ENCODE data around the gene FMN2. TPM values are rescaled to one million over a fixed set of nuclear protein-coding genes. Genes with fewer than 3 reads are reported as not detected.

Gene FMN2
- total RNA-seq, 1 experiment from 2014 or later = not detected

DNA sequence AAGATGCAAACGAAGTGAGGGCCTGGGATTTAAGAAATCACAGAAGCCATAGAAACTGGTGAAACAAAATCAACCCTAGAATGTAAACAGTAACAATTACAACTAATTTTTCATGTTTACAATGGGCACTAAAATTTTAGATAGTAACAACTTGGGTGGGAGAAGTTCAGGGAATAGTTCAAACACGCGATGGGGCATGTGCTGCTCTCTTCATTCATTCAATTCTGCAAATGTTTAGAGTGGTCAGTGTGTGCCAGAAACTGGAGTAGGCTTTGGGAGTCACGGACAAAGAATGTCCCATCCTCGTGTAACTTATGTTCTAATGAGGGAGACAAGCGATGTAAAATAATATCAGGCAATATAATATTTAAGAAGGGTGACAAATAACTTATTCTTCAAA lies 386.9 kb downstream of the FMN2 start:
- intact Hi-C loops (cut with micrococcal nuclease; ENCODE audit: unreplicated experiment) = no loop called here
- Histone ChIP-seq H4K20me1 (ENCODE audit: insufficient read depth) (no peaks in the 10 kb centered on the region), H3K9me2 (ENCODE audit: insufficient read depth) (no peaks in the 10 kb centered on the region), H3F3A (ENCODE audit: insufficient read depth, low read depth) (no peaks in the 10 kb centered on the region), H3K4me3 (no peak overlapping the region), H3K27me3 (ENCODE audit: insufficient read depth, low read depth) (peaks cover 11% of the 10 kb centered on the region; the same call in 1 of the 2 replicates), H3K9me3 (ENCODE audit: insufficient read depth, low read depth) (no peaks in the 10 kb centered on the region), H3K79me2 (ENCODE audit: low read depth) (no peaks in the 10 kb centered on the region), H3K36me3 (ENCODE audit: low read depth) (no peaks in the 10 kb centered on the region), H3K27ac (no peak overlapping the region), H3K4me2 (no peak overlapping the region), H3K4me1 (replicated peaks; ENCODE audit: insufficient read depth) (no peaks in the 10 kb centered on the region), H2AFZ (no peak overlapping the region)
- ChIA-PET POLR2A (ENCODE audit: unreplicated experiment) (no interaction called here), CTCF (no interaction called here)
- no peak for TF ChIP-seq EZH2 (IDR thresholded peaks at IDR 0.05; ENCODE audit: low read depth)
- TF ChIP-seq, protein P1, sequence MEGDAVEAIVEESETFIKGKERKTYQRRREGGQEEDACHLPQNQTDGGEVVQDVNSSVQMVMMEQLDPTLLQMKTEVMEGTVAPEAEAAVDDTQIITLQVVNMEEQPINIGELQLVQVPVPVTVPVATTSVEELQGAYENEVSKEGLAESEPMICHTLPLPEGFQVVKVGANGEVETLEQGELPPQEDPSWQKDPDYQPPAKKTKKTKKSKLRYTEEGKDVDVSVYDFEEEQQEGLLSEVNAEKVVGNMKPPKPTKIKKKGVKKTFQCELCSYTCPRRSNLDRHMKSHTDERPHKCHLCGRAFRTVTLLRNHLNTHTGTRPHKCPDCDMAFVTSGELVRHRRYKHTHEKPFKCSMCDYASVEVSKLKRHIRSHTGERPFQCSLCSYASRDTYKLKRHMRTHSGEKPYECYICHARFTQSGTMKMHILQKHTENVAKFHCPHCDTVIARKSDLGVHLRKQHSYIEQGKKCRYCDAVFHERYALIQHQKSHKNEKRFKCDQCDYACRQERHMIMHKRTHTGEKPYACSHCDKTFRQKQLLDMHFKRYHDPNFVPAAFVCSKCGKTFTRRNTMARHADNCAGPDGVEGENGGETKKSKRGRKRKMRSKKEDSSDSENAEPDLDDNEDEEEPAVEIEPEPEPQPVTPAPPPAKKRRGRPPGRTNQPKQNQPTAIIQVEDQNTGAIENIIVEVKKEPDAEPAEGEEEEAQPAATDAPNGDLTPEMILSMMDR (conservative IDR thresholded peaks at IDR 0.05) = no peak
- DNase-seq = no peak
- BruUV-seq (replicated peaks) = no TSS peak

DNA sequence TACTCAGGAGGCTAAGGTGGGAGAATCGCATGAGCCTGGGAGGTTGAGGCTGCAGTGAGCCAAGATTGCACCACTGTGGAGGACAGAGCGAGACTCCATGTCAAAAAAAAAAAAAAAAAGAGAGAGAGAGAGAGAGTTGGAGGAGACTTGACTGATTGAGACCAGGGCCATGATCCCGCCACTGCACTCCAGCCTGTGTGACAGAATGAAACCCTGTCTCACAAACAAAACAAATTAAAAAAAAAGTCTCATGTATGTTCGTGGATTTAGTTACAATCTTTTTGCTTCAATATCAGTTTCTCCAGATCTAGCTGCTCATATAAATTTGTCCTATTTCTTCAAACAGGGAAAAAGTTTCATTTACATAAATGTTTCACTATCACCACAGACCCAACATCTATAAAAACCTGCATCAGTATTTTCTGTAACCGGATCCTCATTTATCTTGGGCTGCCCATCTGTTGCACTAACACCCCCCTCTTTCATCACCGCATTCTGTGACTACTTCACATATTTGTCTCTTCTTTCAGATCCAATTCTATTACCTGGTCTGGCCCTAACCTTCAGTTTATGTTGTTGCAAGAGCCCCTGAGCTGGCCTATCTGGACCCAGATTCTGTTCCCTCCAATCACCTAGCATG lies 393.2 kb downstream of the FMN2 start:
- Histone ChIP-seq H3K27me3 (ENCODE audit: insufficient read depth, low read depth) (peaks cover 5% of the 10 kb centered on the region; the same call in 1 of the 2 replicates), H3K4me3 (no peak overlapping the region), H3F3A (ENCODE audit: insufficient read depth, low read depth) (no peaks in the 10 kb centered on the region), H4K20me1 (ENCODE audit: insufficient read depth) (no peaks in the 10 kb centered on the region), H3K27ac (no peak overlapping the region), H3K36me3 (ENCODE audit: low read depth) (no peaks in the 10 kb centered on the region), H3K9me2 (ENCODE audit: insufficient read depth) (no peaks in the 10 kb centered on the region), H3K4me1 (replicated peaks; ENCODE audit: insufficient read depth) (no peaks in the 10 kb centered on the region), H2AFZ (no peak overlapping the region), H3K9me3 (ENCODE audit: insufficient read depth, low read depth) (no peaks in the 10 kb centered on the region), H3K4me2 (no peak overlapping the region), H3K79me2 (ENCODE audit: low read depth) (no peaks in the 10 kb centered on the region)
- no peak for DNase-seq
- TF ChIP-seq EZH2 (IDR thresholded peaks at IDR 0.05; ENCODE audit: low read depth) = no peak
- TF ChIP-seq, protein P1 (conservative IDR thresholded peaks at IDR 0.05) = no peak
- intact Hi-C loops (cut with micrococcal nuclease; ENCODE audit: unreplicated experiment) = no loop called here
- POLR2A ChIA-PET (ENCODE audit: unreplicated experiment) = no interaction called here
- CTCF ChIA-PET = no interaction called here
- BruUV-seq (replicated peaks) = no TSS peak

DNA sequence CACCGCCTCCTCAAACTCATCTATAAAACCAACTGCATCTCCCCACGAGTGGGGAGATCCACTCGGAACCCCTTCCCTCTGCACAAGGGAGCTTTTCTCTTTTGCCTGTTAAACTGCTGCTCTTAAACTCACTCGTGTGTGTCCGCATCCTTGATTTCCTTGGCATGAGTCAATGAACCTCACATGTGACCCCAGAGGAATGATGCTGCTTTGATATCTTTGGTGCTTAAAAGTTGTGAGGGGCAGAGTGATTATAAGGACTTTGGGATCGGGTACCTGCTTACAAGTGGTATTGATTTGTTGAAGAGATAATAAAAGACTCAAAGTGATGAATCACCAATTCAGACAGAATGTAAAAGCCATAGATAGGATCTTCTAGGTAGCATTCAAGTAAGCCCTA lies 394.9 kb downstream of the FMN2 start:
- H3K4me1 ChIP-seq (replicated peaks; ENCODE audit: insufficient read depth) = no peaks in the 10 kb centered on the region
- no peaks in the 10 kb centered on the region for H3F3A ChIP-seq (ENCODE audit: insufficient read depth, low read depth)
- H3K27me3 ChIP-seq (ENCODE audit: insufficient read depth, low read depth) = peaks cover 5% of the 10 kb centered on the region; the same call in 1 of the 2 replicates
- H3K4me2 ChIP-seq = no peak overlapping the region
- H4K20me1 ChIP-seq (ENCODE audit: insufficient read depth) = no peaks in the 10 kb centered on the region
- no peak for DNase-seq
- no peak overlapping the region for H3K4me3 ChIP-seq
- H2AFZ ChIP-seq = no peak overlapping the region
- POLR2A ChIA-PET (ENCODE audit: unreplicated experiment) = no interaction called here
- TF ChIP-seq, protein P1 (conservative IDR thresholded peaks at IDR 0.05) = no peak
- no peak for TF ChIP-seq EZH2 (IDR thresholded peaks at IDR 0.05; ENCODE audit: low read depth)
- no peaks in the 10 kb centered on the region for H3K36me3 ChIP-seq (ENCODE audit: low read depth)
- H3K9me2 ChIP-seq (ENCODE audit: insufficient read depth) = no peaks in the 10 kb centered on the region
- H3K9me3 ChIP-seq (ENCODE audit: insufficient read depth, low read depth) = no peaks in the 10 kb centered on the region
- intact Hi-C loops (cut with micrococcal nuclease; ENCODE audit: unreplicated experiment) = no loop called here
- BruUV-seq (replicated peaks) = no TSS peak
- H3K27ac ChIP-seq = no peak overlapping the region
- CTCF ChIA-PET = no interaction called here
- no peaks in the 10 kb centered on the region for H3K79me2 ChIP-seq (ENCODE audit: low read depth)
